HCT116 (cell line): Measurements from ENCODE around the gene NUMA1.

Experiments used
- EGR1 ChIP-seq: IDR thresholded peaks from 2 replicates; pipeline ENCODE4 v1.6.1; 2012; ENCODE audit warnings: low read depth
- POLR2A ChIP-seq: IDR thresholded peaks from 2 replicates; pipeline ENCODE4 v1.7.0; 2011; ENCODE audit warnings: borderline replicate concordance; ENCODE audit not compliant: insufficient read depth, insufficient read length; ENCODE audit errors: extremely low read depth
- TF ChIP-seq, protein P1 (sequence below): IDR thresholded peaks from 2 replicates; pipeline ENCODE4 v1.6.1; 2012

DNA sequence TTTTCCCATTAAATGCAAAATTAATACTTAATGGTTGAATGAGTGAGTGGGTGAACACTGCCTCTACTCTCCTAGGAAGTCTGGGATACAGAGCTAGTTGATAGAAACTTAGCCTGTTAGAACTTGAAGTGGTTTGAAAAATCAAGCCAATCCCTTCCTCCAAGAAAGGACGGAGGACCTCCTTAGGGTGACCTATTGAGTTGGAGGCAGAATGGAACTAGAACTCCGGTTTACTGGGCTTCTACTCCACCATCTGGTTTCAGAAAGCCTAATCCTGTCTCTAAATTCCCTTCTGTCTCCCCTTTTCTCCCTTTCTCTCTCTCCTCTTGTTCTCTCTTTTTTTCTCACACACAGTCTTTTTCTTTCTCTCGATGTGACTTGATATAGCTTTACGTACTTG lies 101.2 kb downstream of the NUMA1 start:
- TF ChIP-seq POLR2A (no peak), EGR1 (no peak)
- TF ChIP-seq, protein P1, sequence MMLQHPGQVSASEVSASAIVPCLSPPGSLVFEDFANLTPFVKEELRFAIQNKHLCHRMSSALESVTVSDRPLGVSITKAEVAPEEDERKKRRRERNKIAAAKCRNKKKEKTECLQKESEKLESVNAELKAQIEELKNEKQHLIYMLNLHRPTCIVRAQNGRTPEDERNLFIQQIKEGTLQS = no peak
